HG03175 (cell line): ENCODE measurements around the gene SLC9C1.
A peak's percentile ranks its signal among the peaks of the same experiment; 100 is the strongest.

ENCODE experiments used
- ATAC-seq: cut with Tn5 transposase; IDR thresholded peaks from one replicate; pipeline ENCODE4 v1.9.1; 2021; ENCODE audit warnings: mild to moderate bottlenecking, moderate library complexity; ENCODE audit not compliant: unreplicated experiment

Gene SLC9C1

GRCh38 chr3:112307557-112307956 is 13.5 kb upstream of the SLC9C1 start:
- ATAC-seq = no peak

DNA sequence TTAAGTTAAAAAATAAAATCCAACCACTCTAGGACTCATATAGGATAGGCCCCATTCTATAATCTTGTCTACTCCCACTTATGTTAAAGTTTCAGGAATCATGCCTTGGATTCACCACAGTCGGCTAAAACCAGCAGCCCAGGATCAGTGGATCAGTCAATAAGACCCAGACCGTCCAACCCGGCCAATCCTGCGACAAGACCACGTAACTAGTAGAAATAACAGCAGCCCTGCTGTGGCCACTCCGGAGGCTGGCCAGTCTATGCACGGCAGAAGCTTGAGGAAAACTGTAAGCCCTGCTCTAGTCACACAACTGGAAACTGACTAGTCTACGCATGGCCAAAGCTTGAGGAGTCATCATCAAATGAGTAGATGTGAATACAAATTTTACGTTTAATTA is 12.8 kb upstream of the SLC9C1 start:
- no peak for ATAC-seq

DNA sequence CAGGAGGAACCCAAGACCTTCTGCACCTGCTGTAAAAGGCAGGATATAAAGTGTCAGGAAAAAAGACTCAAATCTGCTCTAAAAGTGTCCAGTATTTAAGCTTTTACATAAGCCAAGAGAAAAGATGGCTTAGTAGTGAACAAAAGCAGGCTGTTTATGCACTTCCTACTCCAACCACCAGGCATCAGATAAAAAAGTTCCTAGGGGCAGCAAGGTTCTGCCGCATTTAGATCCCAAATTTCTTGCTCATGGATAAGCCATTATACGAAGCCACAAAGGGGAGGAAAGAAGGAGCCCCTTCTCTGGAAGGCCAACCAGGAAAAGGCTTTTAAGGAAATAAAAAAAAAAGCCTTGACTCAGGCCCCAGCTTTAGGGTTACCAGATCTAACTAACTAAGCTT is 10.6 kb upstream of the SLC9C1 start:
- ATAC-seq = no peak

- peak; percentile 48 for ATAC-seq
Observed at GRCh38 chr3:112303764-112304325, 9.8 kb upstream of the SLC9C1 start.

DNA sequence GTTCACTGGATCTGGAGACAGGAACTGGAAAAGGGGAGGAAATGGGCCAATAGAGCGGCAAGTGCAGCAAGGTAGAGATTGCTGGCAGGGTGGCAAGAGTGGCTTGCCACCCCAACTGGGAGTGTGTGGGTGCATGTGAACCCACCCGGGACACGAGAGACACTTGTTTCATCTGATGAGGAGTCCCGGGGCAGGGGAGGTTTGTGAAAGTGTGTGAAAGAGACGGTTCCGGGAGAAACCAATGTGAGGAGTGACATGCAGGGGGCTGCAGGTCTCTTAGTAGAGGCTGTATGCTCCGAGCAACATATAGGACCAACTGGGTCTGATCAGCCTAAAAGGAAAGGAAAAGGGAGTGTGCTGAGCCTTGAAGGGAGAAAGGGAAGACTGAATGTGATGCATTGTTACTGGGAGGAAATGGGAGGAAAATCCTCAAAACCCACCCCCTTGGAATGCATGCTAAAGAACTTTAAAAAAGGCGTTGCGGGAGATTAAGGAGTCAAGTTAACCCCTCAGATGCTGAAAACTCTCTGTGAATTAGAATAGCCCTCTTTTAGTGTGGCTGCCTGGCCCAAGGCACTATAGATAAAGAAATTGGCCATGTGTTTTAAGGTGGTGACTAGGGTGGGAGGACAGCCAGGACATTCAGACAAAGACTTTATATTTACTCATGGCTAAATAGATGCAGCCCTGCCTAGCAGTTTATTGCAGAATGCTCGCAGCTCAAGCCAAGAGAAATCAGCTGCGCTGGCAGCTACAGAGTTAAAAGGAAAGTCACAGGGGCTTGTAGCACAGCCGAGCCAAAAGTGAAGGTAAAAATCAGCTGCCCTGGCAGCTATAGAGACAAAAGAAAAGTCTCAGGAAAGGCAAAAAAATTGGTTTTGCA is 9.1 kb upstream of the SLC9C1 start:
- peak; percentile 52 for ATAC-seq

- ATAC-seq = no peak
Observed at GRCh38 chr3:112302150-112302830, 8.3 kb upstream of the SLC9C1 start.

DNA sequence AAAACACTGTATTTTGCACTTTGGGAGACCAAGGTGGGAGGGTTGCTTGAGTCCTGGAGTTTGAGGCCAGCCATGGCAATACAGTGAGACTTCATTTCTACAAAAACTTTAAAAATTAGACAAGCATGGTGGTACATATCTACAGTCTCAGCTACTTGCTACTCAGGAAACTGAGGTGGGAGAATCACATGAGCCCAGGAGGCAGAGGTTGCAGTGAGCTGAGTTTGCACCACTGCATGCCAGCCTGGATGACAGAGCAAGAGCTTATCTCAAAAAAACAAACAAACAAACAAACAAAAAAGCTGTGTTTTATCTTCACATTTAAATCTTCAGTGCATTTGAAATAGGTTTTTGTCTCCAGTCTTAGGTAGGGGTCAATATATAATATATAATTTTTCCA is 4.8 kb upstream of the SLC9C1 start:
- ATAC-seq = no peak

DNA sequence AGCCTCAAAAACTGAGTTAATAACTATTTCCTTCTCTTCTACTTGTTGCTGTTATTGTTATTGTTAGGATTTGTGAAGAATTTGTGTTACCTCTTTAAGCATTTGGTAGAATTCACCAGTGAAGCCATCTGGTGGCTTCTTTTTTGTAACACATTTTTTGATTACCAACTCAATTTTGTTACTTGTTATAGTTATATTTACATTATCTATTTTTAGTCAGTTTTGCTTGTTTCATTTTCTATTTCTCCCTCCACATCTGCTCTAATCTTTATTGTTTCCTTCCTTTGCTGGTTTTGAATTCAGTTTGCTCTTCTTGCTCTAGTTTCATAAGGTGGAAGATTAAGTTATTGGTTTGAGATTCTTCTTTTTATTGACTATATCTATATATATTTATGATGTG is 3.7 kb upstream of the SLC9C1 start:
- ATAC-seq = peak; percentile 58

DNA sequence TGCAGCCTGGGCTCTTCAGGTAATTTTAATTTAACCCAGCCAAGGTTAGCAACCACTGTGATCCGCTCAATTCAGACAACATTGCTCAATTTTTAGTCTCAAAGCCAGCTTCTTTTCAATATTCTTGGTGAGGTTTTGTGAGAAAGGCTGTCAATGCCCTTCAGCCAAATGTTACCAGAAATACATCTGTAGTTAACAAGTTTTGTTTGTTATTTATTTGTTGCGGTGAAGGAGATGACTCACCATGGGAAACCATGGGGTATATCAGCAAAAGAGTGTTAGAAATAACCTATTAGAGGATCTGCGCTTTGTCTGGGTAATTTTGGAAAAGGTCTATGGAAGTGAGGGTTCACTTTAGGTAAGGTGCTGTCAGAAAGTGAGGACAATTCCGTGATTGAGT is 5.0 kb downstream of the SLC9C1 start:
- ATAC-seq = no peak

- ATAC-seq = no peak
Observed at GRCh38 chr3:112280266-112280665, 13.8 kb downstream of the SLC9C1 start.

DNA sequence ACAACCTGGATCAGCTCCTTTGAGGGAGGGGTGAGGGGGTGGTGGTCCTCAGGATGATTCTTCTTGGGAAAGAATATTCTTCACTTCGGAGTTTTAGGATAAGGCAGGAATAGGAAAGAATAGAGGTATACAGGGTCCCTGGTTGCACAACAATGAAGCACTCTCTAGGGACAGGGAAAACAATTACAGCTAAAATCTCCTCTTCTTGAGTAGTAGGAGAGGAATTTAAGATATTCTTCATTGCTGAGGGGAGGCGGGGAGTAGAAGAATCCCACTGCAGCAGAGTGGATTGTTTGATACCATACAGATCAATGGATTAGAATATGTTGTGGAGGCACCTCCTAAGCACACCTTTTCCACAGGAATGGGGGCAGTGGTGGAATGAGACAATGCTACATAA is 20.5 kb downstream of the SLC9C1 start:
- no peak for ATAC-seq

DNA sequence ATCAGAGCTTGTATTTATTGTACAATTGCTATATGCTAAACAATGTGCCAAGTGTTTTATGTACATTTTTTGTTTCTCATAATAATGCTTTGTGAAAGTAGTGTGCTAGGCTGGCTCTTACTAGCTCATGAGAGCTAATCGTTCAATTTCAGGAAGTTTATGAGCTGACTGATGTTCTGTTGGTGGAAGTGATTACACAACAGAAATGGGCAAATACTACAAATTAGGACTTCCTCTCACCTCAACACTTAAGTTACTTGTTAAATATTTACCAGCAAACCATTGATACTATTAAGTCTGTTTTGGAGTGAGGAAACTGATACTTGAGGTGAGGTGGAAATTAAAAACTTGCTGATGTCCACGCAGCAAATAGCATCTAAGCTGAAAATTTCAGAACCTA is 32.3 kb downstream of the SLC9C1 start:
- ATAC-seq = no peak

DNA sequence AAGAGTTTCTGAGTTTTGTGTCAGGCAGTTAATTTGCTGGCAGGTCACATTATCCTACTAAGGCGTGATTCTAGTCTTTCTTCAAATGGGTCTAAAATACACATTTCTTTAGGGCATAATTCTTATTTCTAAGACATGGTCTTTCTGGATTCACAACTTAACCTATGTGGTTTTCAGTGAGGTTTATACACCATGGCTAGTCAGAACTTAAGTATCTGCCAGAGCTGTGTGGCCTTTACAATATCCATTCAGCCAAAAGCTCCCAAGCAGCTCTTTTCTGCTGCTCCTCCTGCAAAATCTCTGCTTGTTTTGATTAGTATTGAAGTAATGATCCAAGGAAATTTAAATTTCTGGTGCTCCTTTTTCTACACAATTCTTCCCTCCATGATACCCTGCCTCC is 33.5 kb downstream of the SLC9C1 start:
- ATAC-seq = no peak

DNA sequence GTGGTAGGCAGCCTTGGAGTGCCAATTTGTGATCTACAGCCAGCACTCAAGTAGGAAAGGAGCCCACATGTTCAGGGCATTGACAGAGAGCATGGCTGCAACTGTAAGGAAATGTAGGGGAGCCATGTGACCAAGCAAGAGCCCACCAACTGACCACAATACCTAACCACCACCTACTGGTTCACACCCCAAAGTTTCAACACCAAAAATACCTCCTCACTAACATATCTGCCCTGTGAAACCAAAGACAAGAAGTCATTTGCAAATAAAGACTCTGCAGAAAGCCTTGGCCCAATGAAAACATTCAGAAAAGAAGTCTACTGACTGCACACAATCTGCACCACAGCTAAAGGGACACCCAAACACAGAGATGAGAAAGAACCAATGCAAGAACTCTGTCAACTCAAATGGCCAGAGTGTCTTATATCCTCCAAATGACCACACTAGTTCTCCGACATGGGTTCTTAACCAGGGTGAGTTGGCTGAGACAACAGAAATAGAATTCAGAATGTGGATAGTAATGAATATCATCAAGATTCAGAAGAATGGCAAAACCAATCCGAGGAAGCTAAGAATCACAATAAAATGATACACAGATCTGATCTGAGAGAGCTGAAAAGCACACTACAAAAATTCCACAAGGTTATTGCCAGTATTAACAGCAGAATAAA is 40.6 kb downstream of the SLC9C1 start:
- peak; percentile 85 for ATAC-seq

DNA sequence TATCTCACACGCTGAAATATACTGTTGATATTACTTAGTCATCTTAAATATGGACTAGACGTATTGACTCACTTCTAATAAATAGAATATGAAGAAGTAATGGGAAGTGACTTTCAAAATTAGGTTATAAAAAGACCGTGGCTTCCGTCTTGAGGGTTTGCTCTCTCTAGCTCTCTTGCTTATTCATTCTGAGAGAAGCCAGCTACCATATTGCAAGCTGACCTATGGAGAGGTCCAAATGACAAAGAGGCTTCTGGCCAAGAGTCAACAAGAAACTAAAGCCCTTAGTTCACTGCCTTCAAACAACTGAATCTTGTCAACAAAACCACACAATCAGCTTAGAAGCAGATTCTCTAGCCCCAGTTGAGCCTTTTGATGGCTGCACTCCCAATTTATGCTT is 46.1 kb downstream of the SLC9C1 start:
- ATAC-seq = peak; percentile 74

DNA sequence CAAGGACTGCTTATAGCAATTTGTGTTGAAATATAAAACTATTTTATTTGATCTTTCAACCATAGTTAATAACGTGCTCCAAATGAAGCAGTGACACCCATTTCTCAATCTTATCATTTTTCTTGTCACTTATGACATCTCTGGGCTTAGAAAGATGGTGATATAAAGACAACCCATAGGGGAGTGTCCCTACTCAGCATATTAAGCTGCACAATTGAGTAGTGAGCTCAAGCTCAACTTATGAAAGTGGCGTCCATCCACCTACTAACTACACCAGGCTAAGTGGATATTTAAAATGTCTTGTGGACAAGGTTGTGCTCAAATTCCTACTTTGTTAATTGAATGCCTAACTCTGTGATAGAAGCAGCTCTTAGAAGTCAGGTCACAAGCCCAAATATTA is 46.7 kb downstream of the SLC9C1 start:
- ATAC-seq = no peak

- ATAC-seq = no peak
Observed at GRCh38 chr3:112233083-112233482, 60.9 kb downstream of the SLC9C1 start.

DNA sequence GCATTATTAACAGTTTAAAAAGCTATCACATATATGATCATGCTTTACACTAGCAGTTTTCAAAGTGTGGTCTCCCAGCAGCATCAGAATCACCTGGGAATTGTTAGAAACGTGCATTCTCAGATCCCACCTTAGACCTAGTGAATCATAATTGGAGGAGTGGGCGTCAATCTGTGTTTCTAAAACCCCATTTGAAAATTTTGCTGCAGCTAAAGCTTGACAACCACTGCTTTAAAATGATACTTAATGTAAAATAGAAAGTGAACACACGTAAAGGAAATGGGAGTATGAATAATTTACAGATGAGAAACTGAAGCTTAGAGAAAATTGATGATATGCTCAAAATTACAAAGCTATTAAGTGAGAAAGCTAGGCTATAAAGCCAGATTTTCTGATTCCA is 62.3 kb downstream of the SLC9C1 start:
- no peak for ATAC-seq

- ATAC-seq = no peak
Observed at GRCh38 chr3:112230033-112230432, 64.0 kb downstream of the SLC9C1 start.

GRCh38 chr3:112228786-112229185 is 65.2 kb downstream of the SLC9C1 start:
- no peak for ATAC-seq

- no peak for ATAC-seq
Observed at GRCh38 chr3:112200317-112200666, 93.7 kb downstream of the SLC9C1 start.
